PFSK-1 (cell line): ENCODE results near the gene LZTS2.

Experiments
- FOXP2 ChIP-seq: optimal IDR thresholded peaks from 2 replicates; pipeline ENCODE3; 2011; ENCODE audit warnings: borderline replicate concordance, control low read depth, inconsistent platforms; ENCODE audit not compliant: insufficient read depth; ENCODE audit errors: extremely low read length, extremely low read depth
- POLR2AphosphoS5 ChIP-seq: IDR thresholded peaks from 2 replicates; pipeline ENCODE4 v1.6.1; 2012; ENCODE audit warnings: low read depth, mild to moderate bottlenecking, control low read depth, low read length, moderate library complexity
- REST ChIP-seq, 2 experiments: IDR thresholded peaks; 2 replicates each; pipeline versions ENCODE4 v1.6.1 to v1.8.0; 2011 to 2012; ENCODE audit warnings: low read depth in 2 of 2, low read length in 2 of 2, control low read depth in 1 of 2, inconsistent platforms in 1 of 2, mild to moderate bottlenecking in 1 of 2, moderate library complexity in 1 of 2; ENCODE audit not compliant: insufficient read depth in 1 of 2
- SIN3A ChIP-seq: IDR thresholded peaks from 2 replicates; pipeline ENCODE4 v1.6.1; 2012; ENCODE audit warnings: mild to moderate bottlenecking, low read length, moderate library complexity, borderline replicate concordance; ENCODE audit not compliant: insufficient read depth
- TAF1 ChIP-seq: IDR thresholded peaks from 2 replicates; pipeline ENCODE4 v1.6.1; 2012; ENCODE audit warnings: low read length, control low read depth, borderline replicate concordance; ENCODE audit not compliant: insufficient read depth

The LZTS2 gene

GRCh38 chr10:100998991-100999741 lies 442 bp upstream of the LZTS2 start:
- TF ChIP-seq FOXP2 (no peak), POLR2AphosphoS5 (peak; percentile 55), TAF1 (peak; percentile 71; the same call in 1 of the 2 replicates), REST (IDR thresholded peaks at IDR 0.05; ENCODE audit: insufficient read depth in 1 of 2, low read depth in 2 of 2, low read length in 2 of 2) (no peak), SIN3A (peak; percentile 25; the same call in 1 of the 2 replicates)

- TF ChIP-seq SIN3A (0 out of 2 replicates have a peak, but pooled peaks have one; percentile 30), POLR2AphosphoS5 (no peak)
These were observed 713 bp downstream of the LZTS2 start for GRCh38 chr10:101000127-101000914.

- TF ChIP-seq SIN3A (peak; percentile 67; the same call in 1 of the 2 replicates), REST (IDR thresholded peaks at IDR 0.05; ENCODE audit: insufficient read depth in 1 of 2, low read depth in 2 of 2, low read length in 2 of 2) (no peak), POLR2AphosphoS5 (peak; percentile 47; the same call in 1 of the 2 replicates), FOXP2 (no peak), TAF1 (peak; percentile 61; the same call in 1 of the 2 replicates)
These were observed 1.5 kb downstream of the LZTS2 start for GRCh38 chr10:101000915-101001658.

GRCh38 chr10:101001659-101002035 lies 2.0 kb downstream of the LZTS2 start:
- no peak for TF ChIP-seq POLR2AphosphoS5
- no peak for TF ChIP-seq REST (IDR thresholded peaks at IDR 0.05; ENCODE audit: insufficient read depth in 1 of 2, low read depth in 2 of 2, low read length in 2 of 2)
- TF ChIP-seq FOXP2: no peak
- no peak for TF ChIP-seq SIN3A
- TF ChIP-seq TAF1: no peak

- TF ChIP-seq SIN3A (no peak), POLR2AphosphoS5 (no peak), TAF1 (no peak)
These were observed 2.8 kb downstream of the LZTS2 start for GRCh38 chr10:101002456-101002855.

- no peak for TF ChIP-seq POLR2AphosphoS5
- TF ChIP-seq SIN3A: no peak
- TF ChIP-seq REST (IDR thresholded peaks at IDR 0.05; ENCODE audit: insufficient read depth in 1 of 2, low read depth in 2 of 2, low read length in 2 of 2): no peak
- no peak for TF ChIP-seq TAF1
- no peak for TF ChIP-seq FOXP2
These were observed 4.1 kb downstream of the LZTS2 start for GRCh38 chr10:101003639-101004206.
